T1000 (cell line): Measurements from ENCODE around the gene ADAM8.
A peak's percentile ranks its signal among the peaks of the same experiment; 100 is the strongest.

Source experiments
- DNase-seq: peaks from one replicate; lab custom pipeline; 2025; ENCODE audit warnings: mixed read lengths; lab: John Stamatoyannopoulos, UW

ADAM8 gene

DNA sequence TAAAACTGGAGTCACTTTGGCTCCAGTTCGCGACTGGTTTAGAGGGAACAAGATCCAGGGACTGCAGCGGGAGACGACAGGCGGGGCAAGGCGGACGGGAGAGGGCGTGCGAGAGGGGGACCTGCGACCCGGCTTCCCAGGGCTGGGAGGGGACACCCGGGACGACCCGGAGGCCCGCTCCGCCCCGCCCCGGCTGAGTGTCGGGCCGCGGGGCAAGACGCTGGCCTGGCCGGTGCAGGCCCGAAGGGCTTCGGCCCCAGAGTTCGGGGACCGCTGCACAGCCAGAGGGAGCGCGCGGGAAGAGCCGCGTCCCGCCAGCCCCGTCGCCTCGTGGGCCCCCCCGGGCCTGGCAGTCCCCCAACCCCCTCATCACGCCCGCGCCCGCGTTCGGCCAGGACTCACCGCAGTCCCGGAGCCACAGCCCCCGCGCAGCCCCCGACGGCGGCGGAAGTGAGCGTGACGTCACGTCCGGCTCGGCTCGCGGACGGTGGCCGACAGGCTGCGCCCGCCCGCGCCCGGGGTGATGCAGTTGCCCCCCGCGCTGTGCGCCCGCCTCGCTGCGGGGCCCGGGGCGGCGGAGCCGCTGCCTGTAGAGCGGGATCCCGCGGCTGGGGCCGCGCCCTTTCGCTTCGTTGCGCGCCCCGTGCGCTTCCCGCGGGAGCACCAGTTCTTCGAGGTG lies 31.9 kb upstream of the ADAM8 start, which contains the start of the genes TUBGCP2 and ZNF511:
Gene TUBGCP2, minus strand, starts transcription at position 452 of the 679 bp plus-strand sequence. CDS start 5,931 bp downstream, outside the sequence.
Gene ZNF511, plus strand, starts transcription at position 494 of the 679 bp plus-strand sequence. Its CDS starts 30 bp downstream, at position 524.
- peak; percentile 88 for DNase-seq

GRCh38 chr10:133307776-133308420 lies 31.2 kb upstream of the ADAM8 start:
- peak; percentile 27 for DNase-seq

DNA sequence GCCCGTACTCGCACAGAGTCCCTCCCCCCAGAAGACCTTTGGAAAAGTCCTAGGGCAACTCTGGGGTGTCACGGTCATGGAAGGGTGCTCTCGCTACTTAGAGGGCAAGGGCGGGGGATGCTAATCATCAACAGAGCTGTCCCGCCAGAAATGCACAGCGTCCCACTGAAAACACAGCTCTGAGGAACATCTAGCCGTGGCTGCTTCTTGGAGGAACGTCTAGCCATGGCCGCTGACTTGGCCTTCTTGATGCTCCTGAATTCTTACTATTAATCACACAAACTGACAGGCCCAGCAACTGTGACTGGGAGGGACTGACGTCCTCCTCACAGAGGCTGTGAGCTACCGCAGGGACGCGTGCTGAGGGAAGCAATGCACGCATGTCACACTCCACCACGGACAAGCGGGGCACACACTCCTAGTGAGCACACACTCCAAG lies 30.3 kb upstream of the ADAM8 start:
- DNase-seq = no peak

- no peak for DNase-seq
These were observed 29.4 kb upstream of the ADAM8 start for GRCh38 chr10:133306097-133306476.

- no peak for DNase-seq
These were observed 26.5 kb upstream of the ADAM8 start for GRCh38 chr10:133303206-133303605.

DNA sequence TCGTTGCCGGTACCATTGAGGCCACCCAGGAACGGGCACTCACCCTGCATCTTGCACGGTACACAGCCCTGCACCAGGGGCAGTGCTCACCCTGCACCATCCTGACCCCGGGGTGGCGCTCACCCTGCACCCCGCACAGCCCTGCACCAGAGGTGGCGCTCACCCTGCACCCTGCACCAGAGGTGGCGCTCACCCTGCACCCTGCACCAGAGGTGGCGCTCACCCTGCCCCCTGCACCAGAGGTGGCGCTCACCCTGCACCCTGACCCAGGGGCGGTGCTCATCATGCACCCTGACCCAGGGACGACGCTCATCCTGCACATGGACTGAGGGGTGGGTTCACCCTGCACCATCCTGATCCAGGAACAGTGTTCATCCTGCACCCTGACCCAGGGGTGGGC lies 25.6 kb upstream of the ADAM8 start:
- DNase-seq = no peak

DNA sequence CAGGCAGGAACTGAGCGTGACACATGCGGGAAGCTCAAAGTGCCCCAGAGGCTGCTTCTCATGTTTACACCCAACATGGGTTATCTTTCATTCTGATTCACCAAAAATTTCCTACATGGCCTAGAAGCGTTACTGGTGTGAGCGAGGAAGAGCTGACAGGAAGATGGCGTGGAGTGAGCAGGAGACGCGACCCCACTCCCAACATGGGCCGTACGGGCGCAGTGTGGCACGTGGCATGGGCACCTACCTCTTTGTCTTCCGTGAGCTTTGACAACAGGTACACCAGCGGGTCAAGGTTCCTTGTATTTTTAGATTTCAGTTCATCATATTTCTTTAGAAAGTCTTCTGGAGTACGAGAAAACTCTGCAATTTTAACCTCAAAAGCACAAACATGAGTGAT lies 23.1 kb upstream of the ADAM8 start:
- no peak for DNase-seq

DNA sequence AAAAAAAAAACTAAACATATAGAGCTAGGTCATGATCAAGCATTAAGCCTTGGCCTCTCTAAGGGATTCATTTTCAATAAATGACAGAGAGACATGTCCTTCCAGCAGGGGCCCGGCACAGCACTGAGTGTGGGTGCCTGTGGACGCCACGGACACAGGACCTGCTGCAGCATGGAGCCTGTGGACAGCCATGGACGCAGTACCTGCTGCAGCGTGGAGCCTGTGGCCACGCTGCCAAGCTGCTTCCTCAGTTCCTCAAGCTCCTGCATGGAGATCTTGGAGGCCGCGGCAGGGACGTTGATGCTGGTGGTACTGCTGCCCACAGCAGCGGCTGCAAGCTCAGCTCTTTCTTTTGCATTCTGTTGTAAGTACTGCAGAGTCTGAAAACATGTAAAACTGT lies 22.6 kb upstream of the ADAM8 start:
- no peak for DNase-seq

GRCh38 chr10:133298466-133298865 lies 21.8 kb upstream of the ADAM8 start:
- no peak for DNase-seq

- DNase-seq = no peak
These were observed 20.8 kb upstream of the ADAM8 start for GRCh38 chr10:133297504-133297903.

DNA sequence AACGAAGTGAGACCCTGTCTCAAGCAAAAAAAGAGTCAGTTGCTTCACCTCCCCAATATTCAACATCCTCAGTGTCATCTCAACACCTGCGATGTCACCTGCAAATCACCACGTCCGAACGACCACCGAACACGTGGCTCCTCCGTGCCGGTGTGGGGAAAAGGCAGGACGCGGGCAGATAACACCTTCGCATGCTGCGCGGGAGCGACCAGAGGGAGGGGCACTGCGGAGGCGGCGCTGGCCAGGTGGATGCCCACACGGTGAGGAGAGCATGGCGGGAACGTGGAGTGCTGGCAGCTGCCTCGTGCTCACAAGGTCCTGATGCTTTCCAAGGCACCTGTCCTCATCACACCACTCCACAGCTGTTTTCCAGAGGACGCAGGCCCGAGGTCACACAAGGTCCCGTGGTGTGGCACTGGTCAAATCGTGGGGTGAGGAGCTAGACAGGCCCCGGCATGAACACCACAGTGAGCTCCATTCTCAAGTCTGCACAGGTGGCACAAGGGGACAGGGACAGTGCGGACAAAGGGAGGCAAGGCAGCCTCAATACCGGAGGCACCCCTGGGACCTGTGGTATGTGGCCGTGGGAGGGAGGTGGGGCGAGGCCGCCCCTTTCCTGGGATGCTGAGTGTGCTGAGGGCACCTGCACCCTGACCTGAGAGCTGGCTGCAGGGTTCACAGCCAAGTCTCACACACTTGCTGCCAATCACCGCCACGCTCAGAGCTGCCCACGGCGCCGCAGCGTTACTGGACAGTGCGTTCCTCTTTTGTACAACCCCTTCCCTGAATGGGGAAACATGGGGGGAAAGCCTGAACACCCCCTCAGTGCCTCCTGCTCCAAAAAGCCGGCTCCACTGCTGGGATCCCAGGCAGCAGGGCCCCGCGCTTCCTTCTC lies 19.0 kb upstream of the ADAM8 start:
- no peak for DNase-seq

- no peak for DNase-seq
These were observed 17.5 kb upstream of the ADAM8 start for GRCh38 chr10:133294189-133294588.

DNA sequence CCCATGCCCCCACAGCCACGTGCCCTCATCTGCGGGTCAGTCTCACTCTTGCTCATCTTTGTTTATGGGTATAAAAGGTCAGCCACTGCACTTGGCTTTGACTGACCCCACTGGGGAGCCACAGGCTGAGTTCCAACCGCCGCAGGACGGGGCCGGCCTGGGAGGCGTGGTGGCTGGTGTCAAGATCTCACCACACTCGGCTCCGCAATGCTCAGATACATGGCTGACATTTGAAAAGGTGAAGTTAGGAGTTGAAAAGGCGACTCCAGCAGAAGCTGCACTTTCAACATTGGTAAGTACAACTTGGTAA lies 17.1 kb upstream of the ADAM8 start:
- DNase-seq = no peak

DNA sequence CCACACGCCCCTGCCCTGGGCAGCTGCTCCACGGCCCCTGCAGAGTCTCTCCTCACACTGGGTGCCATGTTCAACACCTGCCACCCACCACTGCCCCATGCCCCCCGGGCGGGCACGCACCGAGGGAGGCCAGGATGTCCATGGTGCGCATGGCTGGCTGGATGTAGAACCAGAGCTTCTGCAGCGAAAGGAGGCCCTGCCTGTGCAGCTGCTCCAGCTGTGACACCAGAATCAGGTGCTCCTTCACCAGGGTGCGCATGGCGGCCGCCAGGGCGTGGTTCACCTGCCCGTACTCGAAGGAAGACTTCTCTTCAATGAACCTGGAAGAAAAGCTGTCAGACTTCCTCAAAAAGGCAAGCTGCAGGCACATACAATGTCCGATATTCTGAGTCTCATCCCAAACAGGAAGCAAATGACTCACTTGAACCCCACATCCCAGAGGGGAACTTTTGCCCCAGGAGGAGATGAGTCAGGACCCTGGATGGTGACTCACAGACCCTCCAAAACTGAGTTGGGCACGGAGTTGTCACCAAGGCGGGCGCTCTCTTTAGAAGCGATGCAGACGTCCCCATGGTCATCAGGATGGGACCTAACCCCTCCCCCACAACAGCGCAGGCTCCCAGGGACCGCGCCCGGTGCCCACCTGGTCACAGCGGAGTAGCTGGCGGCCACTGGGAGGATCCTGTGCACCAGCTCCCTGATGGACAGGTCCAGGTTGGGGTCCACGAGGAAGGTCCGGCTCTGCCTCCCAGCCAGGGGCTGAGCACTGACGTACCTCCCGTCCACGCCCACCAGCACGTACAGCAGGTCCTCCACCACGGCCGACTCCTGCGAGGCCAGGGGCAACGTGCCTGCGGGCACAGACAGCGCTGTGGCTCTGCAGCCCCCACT lies 16.5 kb upstream of the ADAM8 start:
- DNase-seq = peak; percentile 94

DNA sequence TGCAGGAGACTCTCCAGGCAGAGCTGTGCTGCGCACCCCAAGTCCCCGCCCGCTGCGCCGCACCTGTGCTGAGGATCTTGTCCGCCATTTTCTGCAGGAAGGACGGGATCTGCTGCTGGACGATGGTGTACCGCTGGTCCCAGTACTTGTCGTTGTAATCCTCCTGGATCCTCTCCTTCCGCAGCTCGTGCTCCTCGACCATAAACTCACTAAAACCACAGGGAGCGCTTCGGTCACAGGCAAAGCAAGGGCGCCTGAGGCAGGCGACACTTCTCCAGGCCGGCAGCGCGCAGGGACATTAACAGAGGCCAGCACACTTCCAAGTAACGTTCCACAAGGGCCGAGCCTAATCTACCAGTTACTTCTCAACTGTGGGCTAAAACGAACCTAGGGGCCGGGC lies 13.1 kb upstream of the ADAM8 start:
- DNase-seq = no peak

GRCh38 chr10:133287832-133288500 lies 11.3 kb upstream of the ADAM8 start:
- DNase-seq = no peak

- no peak for DNase-seq
These were observed 9.7 kb upstream of the ADAM8 start for GRCh38 chr10:133286366-133286765.

GRCh38 chr10:133285217-133285616 lies 8.5 kb upstream of the ADAM8 start:
- no peak for DNase-seq

DNA sequence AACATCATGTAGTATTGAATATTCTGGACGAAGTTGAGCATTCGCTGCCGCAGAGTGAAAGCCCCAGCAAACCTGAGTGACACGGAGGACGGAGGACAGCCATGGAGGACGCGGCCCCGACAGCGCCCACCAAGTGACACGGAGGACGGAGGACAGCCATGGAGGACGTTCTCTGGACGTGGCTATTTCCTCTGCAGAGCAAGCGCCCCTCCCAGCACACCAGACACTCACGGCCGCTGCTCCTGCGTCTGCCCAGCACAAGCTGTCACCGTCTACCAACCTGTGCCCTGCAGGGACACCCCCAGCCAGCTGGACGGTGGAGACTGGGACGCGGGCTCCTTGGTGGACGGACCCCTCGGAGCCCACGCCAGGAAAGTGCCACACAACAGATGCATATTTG lies 7.3 kb upstream of the ADAM8 start:
- DNase-seq = no peak

DNA sequence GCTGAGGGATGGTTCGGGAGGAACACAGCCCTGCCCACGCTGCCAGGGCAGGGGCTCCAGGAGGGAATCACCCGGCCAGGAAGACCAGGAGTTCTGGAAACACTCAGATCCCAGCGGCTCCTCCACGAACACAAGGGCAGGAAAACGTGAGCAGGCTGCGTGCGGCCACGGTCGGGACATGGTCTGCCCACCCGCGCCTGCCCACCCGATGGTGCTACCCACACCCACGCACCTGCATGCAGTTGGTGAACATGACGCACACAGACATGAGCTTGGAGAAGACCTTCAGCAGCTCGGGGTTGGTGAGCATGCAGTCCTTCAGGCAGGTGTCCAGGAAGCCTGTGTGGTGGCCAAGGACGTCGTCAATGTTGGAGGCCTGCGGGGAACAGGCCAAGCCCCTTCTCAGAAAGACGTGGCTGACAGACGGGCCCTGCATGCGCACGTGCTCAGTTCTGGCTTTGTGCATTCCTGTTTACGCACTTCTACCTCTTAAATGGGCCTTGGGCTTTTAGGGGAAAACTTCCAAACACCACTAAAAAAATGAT lies 6.2 kb upstream of the ADAM8 start:
- DNase-seq = no peak
